GM18505 (cell line): Measurements from ENCODE around the gene BCL11A.

Experiments used
- ATAC-seq: cut with Tn5 transposase; IDR thresholded peaks from one replicate; pipeline ENCODE4 v1.9.1; 2021; ENCODE audit not compliant: unreplicated experiment
- POLR2A ChIP-seq: IDR thresholded peaks from 4 replicates; pipeline ENCODE4 v1.6.1; 2011; ENCODE audit warnings: borderline replicate concordance; ENCODE audit not compliant: insufficient read depth, insufficient read length; ENCODE audit errors: extremely low read depth

Gene BCL11A

DNA sequence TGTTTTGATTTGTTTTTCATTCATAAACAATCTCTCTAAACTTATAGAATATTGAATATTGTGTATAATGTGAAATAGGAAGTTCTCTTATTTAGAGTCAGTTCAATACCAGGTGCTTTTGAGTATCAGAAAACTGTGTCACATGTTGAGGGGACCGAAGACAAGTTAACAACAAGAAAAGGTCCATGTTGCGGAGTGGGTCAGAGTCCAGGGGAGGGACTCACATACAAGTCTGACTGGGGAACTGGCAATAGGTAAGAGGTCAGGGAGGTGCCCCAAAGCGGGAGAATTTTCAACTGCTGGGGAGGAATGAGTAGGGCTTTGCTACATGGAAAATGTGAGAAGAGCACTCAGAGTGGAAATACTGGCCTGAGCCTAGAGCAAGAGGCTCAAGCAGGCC, 19.8 kb upstream of the BCL11A start:
- ATAC-seq = no peak
- no peak for TF ChIP-seq POLR2A

- no peak for TF ChIP-seq POLR2A
- ATAC-seq = no peak
Measured at GRCh38 chr2:60570251-60570650, 16.8 kb upstream of the BCL11A start.

DNA sequence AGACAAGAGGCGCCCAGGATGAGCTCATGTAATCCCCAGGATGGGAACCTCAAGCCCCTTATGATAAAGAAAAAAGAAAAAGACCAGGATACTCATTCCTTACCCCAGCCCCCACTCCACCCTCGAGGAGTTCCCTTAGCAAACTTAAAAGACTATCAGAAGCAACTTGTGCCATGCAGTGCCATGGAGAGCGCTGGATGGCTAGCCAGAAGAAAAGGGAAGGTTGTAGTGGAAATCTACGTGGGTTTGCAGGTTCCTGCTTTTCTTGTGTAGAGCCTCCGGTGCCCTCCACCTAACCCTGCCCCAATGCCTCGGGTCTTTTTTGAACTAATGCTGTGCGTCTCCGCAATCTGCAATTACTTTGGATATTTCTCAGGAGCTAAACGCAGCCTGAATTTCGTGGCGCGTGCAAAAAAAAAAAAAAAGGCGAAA, 16.2 kb upstream of the BCL11A start:
- TF ChIP-seq POLR2A = no peak
- no peak for ATAC-seq

DNA sequence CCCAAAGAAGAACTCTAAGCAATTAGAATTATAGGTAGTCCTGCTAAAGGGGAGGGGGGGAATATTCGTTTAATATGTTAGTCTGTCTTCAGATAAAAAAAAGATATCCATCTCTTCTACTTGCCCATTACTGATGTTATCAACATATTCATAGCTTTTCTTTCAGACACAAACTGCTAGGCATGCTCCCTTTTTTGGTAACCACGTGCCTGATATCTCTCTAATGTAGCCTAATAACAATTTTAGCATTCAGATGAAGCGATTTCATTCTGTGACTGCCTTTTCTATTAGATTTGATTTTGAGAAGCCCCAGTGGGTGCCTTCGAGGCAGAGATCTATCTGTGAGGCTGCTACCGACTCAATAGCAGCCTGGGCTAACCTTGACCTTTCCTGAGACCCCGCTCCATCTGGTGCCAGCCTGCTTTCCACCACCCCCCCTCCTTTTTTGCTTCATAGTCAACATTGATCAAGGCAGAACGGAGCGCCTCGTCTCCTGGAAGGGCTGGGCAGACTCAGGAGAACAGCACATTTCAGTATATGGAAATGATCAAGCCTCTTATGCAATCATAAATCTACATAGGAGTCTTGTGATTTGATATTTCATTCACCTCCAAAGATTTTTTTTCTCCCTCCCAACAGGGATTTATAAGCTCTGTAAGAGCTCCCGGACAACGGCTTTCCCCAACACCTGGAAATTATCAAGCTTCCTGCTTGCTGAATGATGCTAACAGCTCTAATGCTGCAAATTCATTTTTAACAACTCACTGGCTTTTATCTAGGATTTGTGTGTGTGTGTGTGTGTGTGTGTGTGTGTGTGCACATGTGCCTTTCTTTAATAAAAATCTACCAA, 14.7 kb upstream of the BCL11A start:
- TF ChIP-seq POLR2A = no peak
- no peak for ATAC-seq

GRCh38 chr2:60567096-60567495, 13.6 kb upstream of the BCL11A start:
- no peak for ATAC-seq
- TF ChIP-seq POLR2A = no peak

- ATAC-seq = peak; percentile 50
- no peak for TF ChIP-seq POLR2A
Measured at GRCh38 chr2:60565472-60565871, 12.0 kb upstream of the BCL11A start.

DNA sequence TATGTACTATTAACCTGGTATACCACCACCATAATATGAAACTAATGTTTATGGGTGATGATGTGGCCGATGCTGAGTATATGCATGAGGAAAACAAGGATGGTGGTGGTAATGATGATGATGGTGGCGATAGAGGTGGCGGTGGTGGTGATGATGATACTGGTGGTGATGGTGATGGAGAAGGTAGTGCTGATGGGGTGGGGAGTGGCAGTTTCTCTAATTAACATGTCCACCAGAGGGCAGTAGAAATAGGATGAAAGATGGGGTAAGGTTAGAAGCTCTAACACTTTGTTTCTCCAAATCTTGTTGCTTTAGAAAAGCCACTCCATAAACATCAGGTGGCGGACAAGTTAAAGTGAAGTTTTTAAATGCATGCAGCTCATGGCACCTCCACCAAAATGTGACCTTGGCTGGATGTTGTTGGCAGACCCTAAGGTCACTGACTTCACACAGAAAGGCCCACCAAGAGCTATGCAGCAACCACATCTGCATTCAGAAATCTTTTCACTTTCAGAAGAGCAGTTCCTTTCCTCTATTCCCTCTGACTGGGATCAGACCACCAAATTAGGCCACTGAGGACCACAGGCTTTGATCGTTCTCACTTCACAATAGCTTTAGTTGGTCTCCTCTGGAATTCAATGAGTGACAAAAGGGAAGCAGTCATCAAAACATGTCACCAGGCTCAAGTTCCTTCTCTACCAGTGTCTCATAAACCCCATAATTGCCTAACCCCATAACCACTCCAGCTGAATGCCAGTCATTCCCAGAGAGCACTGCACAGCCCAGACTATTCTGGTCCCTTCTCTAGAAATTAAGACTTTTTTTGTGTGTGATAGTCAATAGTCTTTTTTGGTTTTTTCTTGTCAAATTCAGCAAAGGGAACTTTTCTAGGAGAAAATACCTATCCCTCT, 7.5 kb upstream of the BCL11A start:
- TF ChIP-seq POLR2A = no peak
- peak; percentile 49 for ATAC-seq

GRCh38 chr2:60559880-60560279, 6.4 kb upstream of the BCL11A start:
- TF ChIP-seq POLR2A = no peak
- ATAC-seq = no peak

DNA sequence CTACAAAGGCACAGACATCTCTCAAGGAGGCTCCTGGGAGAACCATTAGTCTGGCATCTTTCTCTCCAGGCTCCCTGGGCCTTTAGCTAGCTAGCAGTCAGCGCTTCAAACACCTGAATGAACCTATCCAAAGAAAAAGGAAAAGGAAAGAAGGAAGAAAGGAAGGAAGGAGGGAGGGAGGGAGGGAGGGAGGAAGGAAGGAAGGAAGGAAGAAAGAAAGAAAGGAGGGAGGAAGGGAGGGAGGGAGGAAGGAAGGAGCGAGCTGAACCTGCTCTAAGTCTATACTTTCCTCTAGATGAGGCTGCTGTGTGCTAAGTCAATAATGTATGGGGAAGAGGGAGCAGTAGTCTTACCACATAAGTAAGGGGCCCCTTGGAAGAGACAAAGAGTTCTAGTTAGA, 5.1 kb upstream of the BCL11A start:
- no peak for ATAC-seq
- TF ChIP-seq POLR2A = no peak

GRCh38 chr2:60557486-60557864, 4.0 kb upstream of the BCL11A start:
- no peak for ATAC-seq
- no peak for TF ChIP-seq POLR2A

DNA sequence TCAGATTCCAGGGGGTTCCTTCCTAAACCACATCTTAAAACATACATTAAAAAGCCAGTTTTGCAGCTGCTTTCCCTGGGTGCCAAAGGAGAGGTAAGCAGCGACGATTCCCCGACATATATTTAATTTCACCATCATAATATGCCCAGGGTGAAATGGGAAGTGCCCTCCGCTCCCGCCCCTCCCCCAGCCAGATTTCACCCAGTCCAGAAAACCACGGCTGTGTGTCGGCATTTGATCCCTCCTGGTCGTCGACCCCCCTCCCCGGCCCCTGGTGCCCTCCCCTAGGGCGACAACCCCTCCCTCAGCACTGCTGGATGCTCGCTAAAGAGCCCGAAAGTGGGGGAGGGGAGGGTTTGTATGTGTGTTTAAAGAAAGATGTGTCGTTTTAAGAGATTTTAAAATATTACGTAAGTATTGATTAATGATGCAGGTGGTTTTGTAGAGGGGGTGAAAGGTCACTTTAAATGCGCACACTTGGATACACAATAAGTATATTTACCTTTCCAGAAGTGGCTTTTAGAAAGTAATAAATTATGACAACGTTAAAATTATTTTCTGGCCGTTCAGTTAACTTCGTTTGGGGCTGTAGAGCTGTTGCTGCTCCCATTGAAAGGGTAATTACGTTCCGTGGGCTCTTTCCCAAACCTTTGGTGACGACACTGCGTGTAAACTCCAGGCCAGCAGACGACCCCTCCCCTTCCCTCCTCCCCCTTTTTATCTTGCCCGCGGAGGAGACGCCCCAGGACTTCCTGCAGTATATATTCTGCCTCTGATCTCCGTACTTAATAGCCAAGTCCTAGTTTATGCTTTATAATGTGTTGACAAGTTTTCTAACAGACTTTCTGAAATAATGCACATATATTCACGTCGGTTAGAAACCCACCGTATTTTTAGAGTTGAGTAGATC, 3.4 kb upstream of the BCL11A start:
- ATAC-seq = no peak
- no peak for TF ChIP-seq POLR2A

GRCh38 chr2:60556175-60556574, 2.7 kb upstream of the BCL11A start:
- no peak for TF ChIP-seq POLR2A
- ATAC-seq = no peak

GRCh38 chr2:60555783-60556139, 2.3 kb upstream of the BCL11A start:
- peak; percentile 10 for ATAC-seq

More at GRCh38 chr2:60555783-60556139, 2.3 kb upstream of the BCL11A start:
- no peak for TF ChIP-seq POLR2A
